ENCODE measurements around the gene CACNA2D1. TPM values are rescaled to one million over a fixed set of nuclear protein-coding genes. Genes with fewer than 3 reads are reported as not detected.

Gene CACNA2D1
- total RNA-seq, 1 experiment from 2014 or later = 0.77 TPM

GRCh38 chr7:81949306-81949705 lies 494.3 kb downstream of the CACNA2D1 start:
- Histone ChIP-seq H3F3A (ENCODE audit: low read length, unreplicated experiment) (no peaks in the 10 kb centered on the region), H3K9me2 (replicated peaks; ENCODE audit: low read length) (no peaks in the 10 kb centered on the region), H3K9ac (ENCODE audit: low read length) (no peak overlapping the region), H3K4me1 (ENCODE audit: insufficient read depth, low read length) (no peaks in the 10 kb centered on the region), H3K4me2 (ENCODE audit: low read length) (no peak overlapping the region), H3K4me3 (ENCODE audit: low read length) (no peak overlapping the region), H3K36me3 (ENCODE audit: low read depth, low read length) (no peaks in the 10 kb centered on the region), H4K20me1 (ENCODE audit: low read length) (no peaks in the 10 kb centered on the region), H3K79me2 (ENCODE audit: low read length) (no peaks in the 10 kb centered on the region), H3K27ac (ENCODE audit: low read length) (no peak overlapping the region), H3K27me3 (ENCODE audit: low read length) (peaks cover 3% of the 10 kb centered on the region; the same call in 1 of the 2 replicates), H3K9me3 (ENCODE audit: low read length) (no peaks in the 10 kb centered on the region), H2AFZ (ENCODE audit: low read length) (no peak overlapping the region)
- ChIA-PET CTCF (no interaction called here), POLR2A (ENCODE audit: unreplicated experiment) (no interaction called here)
- DNase-seq (no peak), ATAC-seq (no peak)
- TF ChIP-seq EZH2phosphoT487 (IDR thresholded peaks at IDR 0.05; ENCODE audit: borderline replicate concordance, low read length) = no peak
- TF ChIP-seq CTCF (conservative IDR thresholded peaks at IDR 0.05; ENCODE audit: low read depth, low read length) = no peak
- TF ChIP-seq EZH2 (IDR thresholded peaks at IDR 0.05; ENCODE audit: low read length, unreplicated experiment) = no peak
- intact Hi-C loops (cut with micrococcal nuclease) = no loop called here
- BruUV-seq (replicated peaks) = no TSS peak

GRCh38 chr7:81944058-81944457 lies 499.5 kb downstream of the CACNA2D1 start:
- no peak for ATAC-seq

More at GRCh38 chr7:81944058-81944457, 499.5 kb downstream of the CACNA2D1 start:
- Histone ChIP-seq H2AFZ (ENCODE audit: low read length) (no peak overlapping the region), H3K36me3 (ENCODE audit: low read depth, low read length) (no peaks in the 10 kb centered on the region), H3K4me3 (ENCODE audit: low read length) (no peak overlapping the region), H3K27me3 (ENCODE audit: low read length) (0 out of 2 replicates have a peak, but pooled peaks cover 3% of the 10 kb centered on the region), H3K9me2 (replicated peaks; ENCODE audit: low read length) (no peaks in the 10 kb centered on the region), H3K79me2 (ENCODE audit: low read length) (no peaks in the 10 kb centered on the region), H3F3A (ENCODE audit: low read length, unreplicated experiment) (no peaks in the 10 kb centered on the region), H3K9ac (ENCODE audit: low read length) (no peak overlapping the region), H4K20me1 (ENCODE audit: low read length) (no peaks in the 10 kb centered on the region), H3K4me1 (ENCODE audit: insufficient read depth, low read length) (no peaks in the 10 kb centered on the region), H3K9me3 (ENCODE audit: low read length) (no peaks in the 10 kb centered on the region), H3K27ac (ENCODE audit: low read length) (no peak overlapping the region), H3K4me2 (ENCODE audit: low read length) (no peak overlapping the region)
- BruUV-seq (replicated peaks) = no TSS peak
- intact Hi-C loops (cut with micrococcal nuclease) = no loop called here
- TF ChIP-seq EZH2phosphoT487 (IDR thresholded peaks at IDR 0.05; ENCODE audit: borderline replicate concordance, low read length) = no peak
- no peak for TF ChIP-seq CTCF (conservative IDR thresholded peaks at IDR 0.05; ENCODE audit: low read depth, low read length)
- TF ChIP-seq EZH2 (IDR thresholded peaks at IDR 0.05; ENCODE audit: low read length, unreplicated experiment) = no peak
- DNase-seq = no peak
- POLR2A ChIA-PET (ENCODE audit: unreplicated experiment) = no interaction called here
- CTCF ChIA-PET = no interaction called here

All from PC-3 (cell line).